Psoas muscle (tissue), 8 donors: ENCODE data around the gene OR6P1. TPM values are rescaled to one million over a fixed set of nuclear protein-coding genes. Genes with fewer than 3 reads are reported as not detected.

Experiments used
- ATAC-seq, 4 donors: fragments of 200-7000 bp; cut with Tn5 transposase; one replicate each; pipeline ENCODE4 v1.9.1; 2020; ENCODE audit warnings: moderate library complexity in 3 of 4, mild to moderate bottlenecking in 2 of 4
- DNase-seq, 2 donors: peaks; one replicate each; pipeline ENCODE4 v3.0.0-alpha.2; 2020
- H3K27ac ChIP-seq: fragments of 200-600 bp; one replicate; pipeline ENCODE4 v1.8.0; 2022
- H3K27me3 ChIP-seq, 3 donors: fragments of 200-600 bp in 1 of 3; one replicate each; pipeline versions ENCODE4 v1.6.1 to v1.8.0; 2013 to 2022; ENCODE audit warnings: low read length in 2 of 3, mild to moderate bottlenecking in 2 of 3, moderate library complexity in 1 of 3; ENCODE audit not compliant: insufficient read depth in 3 of 3
- H3K36me3 ChIP-seq, 2 donors: fragments of 200-600 bp in 1 of 2; one replicate each; pipeline versions ENCODE4 v1.6.1 to v1.8.0; 2013 to 2022; ENCODE audit warnings: low read depth in 1 of 2, mild to moderate bottlenecking in 1 of 2, moderate library complexity in 1 of 2; ENCODE audit not compliant: insufficient read depth in 1 of 2
- H3K4me1 ChIP-seq: fragments of 200-600 bp; one replicate; pipeline ENCODE4 v1.8.0; 2022
- H3K4me3 ChIP-seq: fragments of 200-600 bp; one replicate; pipeline ENCODE4 v1.8.0; 2022; ENCODE audit warnings: mild to moderate bottlenecking
- H3K9me3 ChIP-seq: fragments of 200-600 bp; one replicate; pipeline ENCODE4 v1.8.0; 2022
- WGBS, 3 donors: extraction: QIAGEN DNeasy Blood & Tissue Kit; methylation state at CpG; one replicate each; pipeline versions ENCODE4 v1.1.6 to v1.1.7; 2013; 5-methylcytosine and 5-hydroxymethylcytosine counted together
- intact Hi-C, 2 donors: fragments of 100-400 bp; cut with DNase I; formaldehyde crosslinking; loops; one replicate each; pipeline versions ENCODE4 v1.11.0 to v1.14.2; 2022
- polyA plus RNA-seq, 3 donors: library from polyadenylated mRNA; stranded (reverse); fragments of 200-250 nt; gene quantifications; one replicate each; pipeline ENCODE4 v1.2.3, GENCODE V29; 2013
- total RNA-seq, 4 donors: library from RNA; stranded (reverse); fragmentation: NEBNext Ultra II Directional in 2 of 4; extraction: Animal tissue kit (Norgen Biotek cat#: 25700) in 2 of 4; gene quantifications; one replicate each; pipeline versions ENCODE4 v1.2.1 to v1.2.4, GENCODE V29; 2021 to 2023
- TF ChIP-seq, protein P1 (sequence below): fragments of 200-600 bp; IDR thresholded peaks from one replicate; pipeline ENCODE4 v1.8.0; 2022; ENCODE audit warnings: antibody characterized with exemption
- donor health status: healthy with polysubstance abuse.
- donor health status: DM: no; HTN: no; CAD: no; lungs with moderate emphysema.
- donor health status: Bipolar disorder and iron deficiency.
- donor health status: healthy.
- donor health status: DM: yes; HTN: yes; CAD: no.
- donor health status: DM: no; HTN: no; CAD: no.
- donor health status: DM: no; HTN: no; CAD: no.
- donor health status: DM: yes; HTN: yes; CAD: no.

Gene OR6P1
- total and polyA plus RNA-seq, 7 donors: not detected

DNA sequence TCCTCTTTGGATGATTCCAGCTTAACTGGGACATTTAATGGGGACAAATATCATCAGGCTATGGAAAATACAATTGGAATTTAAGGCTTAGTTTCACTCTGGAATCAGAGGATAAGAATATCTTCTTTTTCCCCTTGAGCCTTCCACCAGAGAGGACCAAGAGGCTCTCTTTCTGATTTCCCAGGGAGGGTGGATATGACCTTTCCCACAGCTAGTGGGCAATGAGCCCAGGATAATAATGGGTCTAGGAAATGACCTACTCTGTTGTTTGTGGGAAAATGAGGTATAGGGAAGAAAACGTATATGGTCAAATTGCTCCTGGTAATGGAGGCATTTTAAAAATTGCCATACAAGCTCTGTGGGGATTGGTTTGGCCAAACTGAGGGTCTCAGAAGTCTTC, 18.1 kb downstream of the OR6P1 start:
- TF ChIP-seq, protein P1, sequence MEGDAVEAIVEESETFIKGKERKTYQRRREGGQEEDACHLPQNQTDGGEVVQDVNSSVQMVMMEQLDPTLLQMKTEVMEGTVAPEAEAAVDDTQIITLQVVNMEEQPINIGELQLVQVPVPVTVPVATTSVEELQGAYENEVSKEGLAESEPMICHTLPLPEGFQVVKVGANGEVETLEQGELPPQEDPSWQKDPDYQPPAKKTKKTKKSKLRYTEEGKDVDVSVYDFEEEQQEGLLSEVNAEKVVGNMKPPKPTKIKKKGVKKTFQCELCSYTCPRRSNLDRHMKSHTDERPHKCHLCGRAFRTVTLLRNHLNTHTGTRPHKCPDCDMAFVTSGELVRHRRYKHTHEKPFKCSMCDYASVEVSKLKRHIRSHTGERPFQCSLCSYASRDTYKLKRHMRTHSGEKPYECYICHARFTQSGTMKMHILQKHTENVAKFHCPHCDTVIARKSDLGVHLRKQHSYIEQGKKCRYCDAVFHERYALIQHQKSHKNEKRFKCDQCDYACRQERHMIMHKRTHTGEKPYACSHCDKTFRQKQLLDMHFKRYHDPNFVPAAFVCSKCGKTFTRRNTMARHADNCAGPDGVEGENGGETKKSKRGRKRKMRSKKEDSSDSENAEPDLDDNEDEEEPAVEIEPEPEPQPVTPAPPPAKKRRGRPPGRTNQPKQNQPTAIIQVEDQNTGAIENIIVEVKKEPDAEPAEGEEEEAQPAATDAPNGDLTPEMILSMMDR: no peak
- 53 to 59% (median 56%) methylated on average over 1 of the region's 1 CpG for whole genome bisulfite sequencing, 3 donors
- Histone ChIP-seq H3K4me3 (no peak overlapping the region), H3K4me1 (no peaks in the 10 kb centered on the region), H3K27ac (no peak overlapping the region), H3K9me3 (no peaks in the 10 kb centered on the region), H3K36me3 (no peaks in the 10 kb centered on the region), H3K27me3 (no peaks in the 10 kb centered on the region)
- DNase-seq: no peak
- ATAC-seq: no peak
- intact Hi-C loops: no loop called here

DNA sequence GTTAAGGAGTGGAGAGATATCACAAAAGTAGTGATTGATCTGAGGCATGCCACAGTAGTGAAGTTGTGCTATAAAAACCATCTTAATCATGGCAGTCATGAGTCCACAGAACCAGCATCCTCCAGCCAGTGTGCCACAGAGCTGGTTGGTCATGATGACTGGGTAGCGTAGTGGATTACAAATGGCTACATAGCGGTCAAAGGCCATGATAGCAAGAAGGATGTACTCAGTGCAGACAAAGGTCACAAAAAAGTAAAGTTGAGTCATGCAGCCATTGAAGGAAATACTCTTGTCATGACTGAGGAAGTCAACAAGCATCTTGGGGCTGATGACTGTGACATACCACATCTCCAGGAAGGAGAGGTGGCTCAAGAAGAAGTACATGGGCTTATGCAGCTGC, 22.8 kb downstream of the OR6P1 start:
- intact Hi-C loops: no loop called here

DNA sequence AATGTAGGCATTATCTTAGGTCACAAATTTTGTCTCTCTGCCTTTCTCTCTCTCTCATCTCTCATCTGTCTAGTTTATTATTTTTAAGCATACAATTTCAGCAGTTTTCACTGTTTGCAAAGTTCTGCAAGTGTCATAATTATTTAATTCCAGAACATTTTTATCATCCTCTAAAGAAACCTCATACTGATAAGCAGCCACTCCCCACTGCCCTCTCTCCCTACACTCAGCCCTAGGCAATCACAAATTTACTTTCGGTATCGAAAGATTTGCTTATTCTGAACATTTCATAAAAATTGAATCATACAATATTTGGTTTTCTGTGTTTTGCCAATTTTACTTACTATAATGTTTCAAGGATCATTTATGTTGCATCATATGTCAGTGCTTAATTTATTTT, 32.8 kb downstream of the OR6P1 start:
- Histone ChIP-seq H3K4me3 (no peak overlapping the region), H3K4me1 (no peaks in the 10 kb centered on the region), H3K27me3 (no peaks in the 10 kb centered on the region), H3K36me3 (no peaks in the 10 kb centered on the region), H3K27ac (no peak overlapping the region), H3K9me3 (no peaks in the 10 kb centered on the region)
- 90 to 97% (median 91%) methylated on average over 2 of the region's 2 CpGs for WGBS, 3 donors
- TF ChIP-seq, protein P1: no peak
- intact Hi-C loops: no loop called here
- ATAC-seq (no peak), DNase-seq (no peak)

More for the DNA sequence above, 22.8 kb downstream of the OR6P1 start:
- Histone ChIP-seq H3K27ac (no peak overlapping the region), H3K9me3 (no peaks in the 10 kb centered on the region), H3K27me3 (no peaks in the 10 kb centered on the region), H3K36me3 (no peaks in the 10 kb centered on the region), H3K4me1 (no peaks in the 10 kb centered on the region), H3K4me3 (no peak overlapping the region)
- ATAC-seq (no peak), DNase-seq (no peak)
- 94 to 98% (median 97%) methylated on average over 2 of the region's 2 CpGs for WGBS, 3 donors
- TF ChIP-seq, protein P1: no peak

DNA sequence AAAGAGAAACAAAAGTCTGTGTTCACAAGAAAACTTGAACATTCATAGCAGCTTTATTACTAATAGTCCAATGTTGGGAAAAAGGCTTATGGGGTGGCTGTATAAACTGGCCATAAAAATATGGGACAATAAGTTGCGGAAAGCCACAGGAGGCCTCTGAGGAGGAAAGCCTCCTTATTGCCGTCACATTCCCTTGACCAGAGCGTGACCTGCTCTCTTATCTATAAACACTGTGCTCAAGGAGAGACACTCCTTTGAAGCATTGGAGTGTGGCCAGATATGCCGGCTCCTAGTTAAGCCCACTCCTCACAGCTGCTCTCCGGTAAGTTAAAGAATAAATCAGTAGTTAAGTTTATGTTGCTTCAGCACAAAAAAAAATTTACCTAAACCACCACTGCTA, 35.9 kb downstream of the OR6P1 start:
- no peak overlapping the region for H3K27ac ChIP-seq
- H3K4me3 ChIP-seq: no peak overlapping the region
- TF ChIP-seq, protein P1: no peak
- 23 to 35% (median 33%) methylated on average over 5 of the region's 5 CpGs for WGBS, 3 donors
- H3K4me1 ChIP-seq: no peaks in the 10 kb centered on the region
- H3K9me3 ChIP-seq: no peaks in the 10 kb centered on the region
- intact Hi-C loops: no loop called here
- no peak for DNase-seq
- no peaks in the 10 kb centered on the region for H3K27me3 ChIP-seq
- no peaks in the 10 kb centered on the region for H3K36me3 ChIP-seq
- ATAC-seq: no peak

DNA sequence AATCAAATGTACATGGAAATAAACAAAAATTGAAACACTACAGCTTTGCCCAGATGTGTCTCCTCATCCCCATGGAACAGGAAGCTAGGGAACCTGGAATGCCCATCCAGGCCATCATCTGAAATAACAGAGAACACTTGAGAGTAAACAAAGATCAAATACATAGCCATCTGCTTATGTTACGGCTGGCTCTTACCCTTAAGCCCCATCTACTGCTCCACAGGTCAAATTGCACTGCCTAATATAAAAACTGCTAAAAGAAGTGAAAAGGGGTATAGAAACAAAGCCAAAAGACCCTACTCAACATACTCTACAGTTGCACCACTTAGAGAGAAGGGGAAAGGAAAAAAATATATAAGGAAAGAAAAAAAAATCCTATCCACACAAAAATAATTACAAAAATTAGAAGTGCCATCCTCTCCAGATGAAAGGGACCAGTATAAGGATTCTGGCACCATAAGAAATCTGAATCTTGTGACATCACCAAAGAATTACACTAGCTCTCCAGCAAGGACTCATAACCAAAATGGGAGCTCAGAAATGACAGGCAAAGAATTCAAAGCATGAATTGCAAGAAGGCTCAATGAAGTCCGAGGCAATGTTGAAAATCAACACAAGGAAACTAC, 43.1 kb downstream of the OR6P1 start:
- no peak for ATAC-seq
- intact Hi-C loops: no loop called here
- TF ChIP-seq, protein P1: peak; percentile 6

More for the DNA sequence above, 43.1 kb downstream of the OR6P1 start:
- H3K4me3 ChIP-seq: no peak overlapping the region
- DNase-seq: no peak
- WGBS, 3 donors: 1 to 22% (median 22%) methylated on average over 2 of the region's 2 CpGs
- no peak overlapping the region for H3K27ac ChIP-seq
- no peaks in the 10 kb centered on the region for H3K36me3 ChIP-seq
- H3K4me1 ChIP-seq: no peaks in the 10 kb centered on the region
- no peaks in the 10 kb centered on the region for H3K9me3 ChIP-seq
- no peaks in the 10 kb centered on the region for H3K27me3 ChIP-seq
